ENCODE measurements around the gene JMJD1C.

Gene JMJD1C

DNA sequence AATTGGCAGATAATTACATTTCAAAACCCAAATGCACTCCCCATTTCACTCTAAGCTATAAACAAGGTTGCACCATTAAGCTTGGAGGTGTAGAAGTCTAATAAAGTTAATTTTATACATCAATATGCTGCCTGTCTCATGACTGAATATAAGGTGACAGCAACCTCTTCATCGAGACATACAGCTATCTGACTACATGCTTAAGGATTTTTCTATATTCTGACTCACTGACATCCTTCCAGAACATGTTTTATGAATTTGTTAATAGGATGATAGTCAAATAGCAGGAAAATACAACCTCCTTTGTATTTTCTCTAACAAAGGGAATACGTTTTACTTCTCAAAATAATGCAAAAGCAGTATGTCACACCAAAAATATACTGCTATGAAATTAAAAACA lies 256.1 kb downstream of the JMJD1C start:
- TF ChIP-seq, protein P1, sequence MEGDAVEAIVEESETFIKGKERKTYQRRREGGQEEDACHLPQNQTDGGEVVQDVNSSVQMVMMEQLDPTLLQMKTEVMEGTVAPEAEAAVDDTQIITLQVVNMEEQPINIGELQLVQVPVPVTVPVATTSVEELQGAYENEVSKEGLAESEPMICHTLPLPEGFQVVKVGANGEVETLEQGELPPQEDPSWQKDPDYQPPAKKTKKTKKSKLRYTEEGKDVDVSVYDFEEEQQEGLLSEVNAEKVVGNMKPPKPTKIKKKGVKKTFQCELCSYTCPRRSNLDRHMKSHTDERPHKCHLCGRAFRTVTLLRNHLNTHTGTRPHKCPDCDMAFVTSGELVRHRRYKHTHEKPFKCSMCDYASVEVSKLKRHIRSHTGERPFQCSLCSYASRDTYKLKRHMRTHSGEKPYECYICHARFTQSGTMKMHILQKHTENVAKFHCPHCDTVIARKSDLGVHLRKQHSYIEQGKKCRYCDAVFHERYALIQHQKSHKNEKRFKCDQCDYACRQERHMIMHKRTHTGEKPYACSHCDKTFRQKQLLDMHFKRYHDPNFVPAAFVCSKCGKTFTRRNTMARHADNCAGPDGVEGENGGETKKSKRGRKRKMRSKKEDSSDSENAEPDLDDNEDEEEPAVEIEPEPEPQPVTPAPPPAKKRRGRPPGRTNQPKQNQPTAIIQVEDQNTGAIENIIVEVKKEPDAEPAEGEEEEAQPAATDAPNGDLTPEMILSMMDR (IDR thresholded peaks at IDR 0.05; ENCODE audit: low read length, missing control alignments): no peak
- no peak for DNase-seq (ENCODE audit: low read depth)
- no peak overlapping the region for H3K4me3 ChIP-seq (replicated peaks; ENCODE audit: low read depth, low read length)

DNA sequence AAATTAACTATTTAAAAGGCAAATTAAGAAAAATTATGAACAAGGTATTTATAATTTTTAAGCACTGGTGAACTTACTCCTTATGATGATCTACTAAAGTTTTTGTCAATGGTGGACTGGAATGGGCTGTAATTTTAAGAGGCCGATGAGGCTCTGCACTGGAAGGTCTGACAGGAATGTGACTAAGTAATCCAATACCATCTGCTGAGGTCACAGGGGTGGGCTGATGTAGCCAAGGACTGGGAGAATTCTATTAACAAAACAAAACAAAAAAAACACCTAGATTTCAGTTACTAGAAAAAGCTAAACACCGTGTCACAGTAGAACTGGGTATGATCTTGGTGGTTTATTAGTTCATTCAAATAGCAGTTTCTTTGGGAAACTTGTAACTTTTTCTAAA lies 256.8 kb downstream of the JMJD1C start:
- TF ChIP-seq, protein P1 (IDR thresholded peaks at IDR 0.05; ENCODE audit: low read length, missing control alignments): no peak
- DNase-seq (ENCODE audit: low read depth): peak; percentile 35
- no peak overlapping the region for H3K4me3 ChIP-seq (replicated peaks; ENCODE audit: low read depth, low read length)

DNA sequence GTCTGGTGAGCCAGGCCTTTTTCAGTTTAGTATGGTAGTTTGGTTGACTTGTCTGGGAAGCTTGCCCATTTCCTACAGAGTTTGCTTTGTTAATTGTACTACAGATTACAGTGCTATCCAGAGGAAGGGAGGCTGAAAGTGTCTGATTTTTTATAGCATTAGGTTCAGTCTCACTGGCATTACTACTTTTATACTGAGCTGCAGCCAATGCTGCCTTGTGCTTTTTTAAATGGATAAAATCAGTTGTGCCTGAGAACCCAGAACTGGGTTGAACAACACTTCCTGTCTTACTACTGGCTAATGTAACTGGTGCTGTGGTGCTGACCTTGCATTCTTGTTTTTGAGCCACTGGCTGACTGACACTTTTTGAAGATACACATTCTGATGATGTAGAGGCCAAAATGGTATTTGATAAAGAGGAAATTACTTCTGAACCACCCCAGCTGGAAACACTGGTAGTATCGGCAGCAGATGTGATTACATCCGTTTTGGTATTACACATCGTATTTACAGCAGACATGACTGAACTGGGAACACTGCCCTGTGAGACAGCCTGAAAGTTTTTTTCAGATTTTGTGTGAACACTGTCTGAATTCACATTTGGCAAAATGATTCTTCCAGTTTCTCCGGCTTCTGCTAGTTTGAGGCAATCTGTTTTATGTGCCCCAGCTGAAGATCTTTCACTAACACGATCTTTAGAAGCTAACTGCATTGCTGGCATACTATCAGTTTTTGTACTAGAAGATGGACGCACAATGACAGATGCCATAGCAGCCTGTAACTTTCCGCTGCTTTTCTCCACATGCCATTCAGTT lies 258.6 kb downstream of the JMJD1C start:
- peak overlapping the region; percentile 19 for H3K4me3 ChIP-seq (replicated peaks; ENCODE audit: low read depth, low read length)
- DNase-seq (ENCODE audit: low read depth): peak; percentile 88
- TF ChIP-seq, protein P1 (IDR thresholded peaks at IDR 0.05; ENCODE audit: low read length, missing control alignments): no peak

DNA sequence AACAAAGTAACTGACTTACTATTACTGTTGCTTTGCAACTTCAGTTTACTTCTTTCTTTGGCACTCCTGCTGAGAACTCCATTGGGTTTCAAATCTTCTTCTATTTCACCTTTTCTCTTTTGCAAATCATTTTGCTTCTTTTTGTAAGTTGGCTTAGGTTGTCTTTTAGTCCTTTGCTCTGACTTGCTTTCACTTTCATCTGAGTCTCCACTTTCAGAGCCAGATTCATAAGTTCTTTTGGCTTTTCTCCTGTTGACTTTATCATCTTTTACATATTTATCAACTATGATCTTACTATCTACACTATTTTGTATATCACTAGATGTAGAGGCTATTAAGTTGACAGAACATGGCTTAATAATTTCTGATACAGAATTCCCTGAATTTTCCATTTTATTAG lies 259.2 kb downstream of the JMJD1C start:
- DNase-seq (ENCODE audit: low read depth): no peak
- TF ChIP-seq, protein P1 (IDR thresholded peaks at IDR 0.05; ENCODE audit: low read length, missing control alignments): no peak
- no peak overlapping the region for H3K4me3 ChIP-seq (replicated peaks; ENCODE audit: low read depth, low read length)

DNA sequence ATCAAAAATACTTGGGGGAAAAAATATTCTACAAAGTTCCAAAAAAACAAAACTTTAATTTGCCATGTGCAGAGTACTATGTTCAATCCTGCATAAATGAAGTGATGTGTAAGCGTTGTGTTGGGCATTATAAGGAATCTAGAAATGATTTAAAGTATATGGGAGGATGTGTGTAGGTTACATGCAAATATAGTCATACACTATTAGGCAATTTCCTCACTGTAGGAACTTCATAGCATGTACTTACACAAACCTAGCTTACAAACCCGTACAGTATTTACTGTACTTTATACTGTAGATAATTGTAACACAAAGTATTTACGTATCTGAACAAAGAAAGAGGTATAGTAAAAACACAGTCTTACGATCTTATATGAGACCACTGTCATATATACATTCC lies 260.4 kb downstream of the JMJD1C start:
- TF ChIP-seq, protein P1 (IDR thresholded peaks at IDR 0.05; ENCODE audit: low read length, missing control alignments): no peak
- H3K4me3 ChIP-seq (replicated peaks; ENCODE audit: low read depth, low read length): no peak overlapping the region
- no peak for DNase-seq (ENCODE audit: low read depth)

DNA sequence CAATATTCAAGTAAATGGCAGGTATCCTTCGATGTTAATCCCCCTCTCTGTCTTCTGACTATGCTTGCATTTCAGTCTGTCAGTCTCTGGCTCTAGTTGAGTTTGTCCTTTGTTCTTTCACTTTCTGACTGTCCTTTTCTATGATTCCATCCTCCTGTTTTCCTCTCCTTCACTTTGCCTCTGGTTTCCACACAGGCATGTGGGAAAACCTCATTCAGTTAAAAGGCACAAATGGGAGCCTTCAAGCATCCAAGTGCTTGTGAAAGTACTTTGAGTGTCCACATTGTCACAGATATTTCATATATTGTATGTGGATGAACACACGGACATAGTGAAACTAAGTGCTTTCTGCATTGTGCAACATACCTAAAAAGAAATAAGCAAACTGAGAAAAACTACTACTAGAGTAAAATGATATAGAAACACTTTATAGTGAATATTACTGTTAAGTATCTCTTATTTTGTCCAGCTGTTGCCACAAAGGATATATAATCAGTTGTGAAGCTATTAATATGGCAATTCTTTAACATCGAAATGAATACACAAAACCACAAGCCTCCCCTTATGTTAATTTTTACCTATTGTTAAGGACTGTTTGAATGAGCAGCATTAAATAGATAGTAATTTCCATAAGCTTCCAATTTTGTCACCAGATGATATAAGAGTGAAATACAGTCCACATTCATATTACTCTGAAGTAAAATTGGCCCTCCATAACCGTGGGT lies 260.9 kb downstream of the JMJD1C start:
- DNase-seq (ENCODE audit: low read depth): no peak
- TF ChIP-seq, protein P1 (IDR thresholded peaks at IDR 0.05; ENCODE audit: low read length, missing control alignments): no peak

More for the DNA sequence above, 260.9 kb downstream of the JMJD1C start:
- no peak overlapping the region for H3K4me3 ChIP-seq (replicated peaks; ENCODE audit: low read depth, low read length)
